Measurements from ENCODE around the gene PXDC1.
"Not testable (repeated sequence)": the region's sequence is repeated elsewhere in the genome, so short reads cannot be mapped to it uniquely, and the experiment has no call there.

The PXDC1 gene

GRCh38 chr6:3707751-3708412 is 43.6 kb downstream of the PXDC1 start:
- no peak for DNase-seq

GRCh38 chr6:3707024-3707423 is 44.5 kb downstream of the PXDC1 start:
- no peak for DNase-seq

GRCh38 chr6:3706547-3706946 is 45.0 kb downstream of the PXDC1 start:
- DNase-seq, result no peak

GRCh38 chr6:3701631-3702030 is 49.9 kb downstream of the PXDC1 start:
- no peak for DNase-seq

- no peak for DNase-seq
Measured at GRCh38 chr6:3699231-3699630, 52.3 kb downstream of the PXDC1 start.

- DNase-seq, result no peak
Measured at GRCh38 chr6:3698021-3698420, 53.5 kb downstream of the PXDC1 start.

- DNase-seq, result no peak
Measured at GRCh38 chr6:3697609-3698008, 53.9 kb downstream of the PXDC1 start.

- DNase-seq, result no peak
Measured at GRCh38 chr6:3696525-3697088, 54.9 kb downstream of the PXDC1 start.

- DNase-seq, result no peak
Measured at GRCh38 chr6:3695065-3695817, 56.3 kb downstream of the PXDC1 start.

- DNase-seq, result no peak
Measured at GRCh38 chr6:3693831-3694230, 57.7 kb downstream of the PXDC1 start.

GRCh38 chr6:3690506-3690905 is 61.0 kb downstream of the PXDC1 start:
- DNase-seq, result no peak

- no peak for DNase-seq
Measured at GRCh38 chr6:3687847-3688246, 63.7 kb downstream of the PXDC1 start.

- DNase-seq, result no peak
Measured at GRCh38 chr6:3683331-3683730, 68.2 kb downstream of the PXDC1 start.

GRCh38 chr6:3678946-3679345 is 72.6 kb downstream of the PXDC1 start:
- no peak for DNase-seq

GRCh38 chr6:3677751-3678150 is 73.8 kb downstream of the PXDC1 start:
- DNase-seq, result not testable (repeated sequence)

GRCh38 chr6:3677351-3677750 is 74.2 kb downstream of the PXDC1 start:
- not testable (repeated sequence) for DNase-seq
